ENCODE results near the gene LRP1B. TPM values are rescaled to one million over a fixed set of nuclear protein-coding genes. Genes with fewer than 3 reads are reported as not detected.

The LRP1B gene
- polyA plus RNA-seq, 1 donor from 2014 or later = 12.7 TPM

GRCh38 chr2:140593132-140593531 lies 1537.7 kb downstream of the LRP1B start:
- Histone ChIP-seq H3K4me2 (ENCODE audit: low read length) (no peak overlapping the region), H3K36me3 (ENCODE audit: insufficient read depth, low read length) (no peaks in the 10 kb centered on the region), H3K79me2 (replicated peaks; ENCODE audit: insufficient read depth, low read length) (no peaks in the 10 kb centered on the region), H4K20me1 (ENCODE audit: insufficient read depth) (no peaks in the 10 kb centered on the region), H3F3A (ENCODE audit: insufficient read depth, low read length, poor library complexity, severe bottlenecking) (no peaks in the 10 kb centered on the region), H3K27ac (ENCODE audit: low read length) (no peak overlapping the region), H3K9ac (ENCODE audit: low read length) (no peak overlapping the region), H3K9me3 (ENCODE audit: low read length) (no peaks in the 10 kb centered on the region), H2AFZ (ENCODE audit: low read depth, low read length) (no peak overlapping the region), H3K4me3 (ENCODE audit: low read length) (no peak overlapping the region), H3K27me3 (ENCODE audit: insufficient read depth, low read depth, low read length) (no peaks in the 10 kb centered on the region), H3K9me2 (ENCODE audit: insufficient read depth, low read length) (no peaks in the 10 kb centered on the region)
- no peak for TF ChIP-seq CTCF (IDR thresholded peaks at IDR 0.05; ENCODE audit: poor library complexity, severe bottlenecking)
- peak; percentile 37 for TF ChIP-seq POLR2AphosphoS5 (IDR thresholded peaks at IDR 0.05)
- no peak for TF ChIP-seq EZH2 (IDR thresholded peaks at IDR 0.05; ENCODE audit: borderline replicate concordance, insufficient read depth, low read length, poor library complexity, severe bottlenecking)
- TF ChIP-seq SMC3 (conservative IDR thresholded peaks at IDR 0.05; ENCODE audit: poor library complexity) = no peak

- H3K79me2 ChIP-seq (replicated peaks; ENCODE audit: insufficient read depth, low read length) = no peaks in the 10 kb centered on the region
- no peak overlapping the region for H3K9ac ChIP-seq (ENCODE audit: low read length)
- H3K9me2 ChIP-seq (ENCODE audit: insufficient read depth, low read length) = no peaks in the 10 kb centered on the region
- H3K4me2 ChIP-seq (ENCODE audit: low read length) = no peak overlapping the region
- H4K20me1 ChIP-seq (ENCODE audit: insufficient read depth) = no peaks in the 10 kb centered on the region
- H2AFZ ChIP-seq (ENCODE audit: low read depth, low read length) = no peak overlapping the region
- no peaks in the 10 kb centered on the region for H3K36me3 ChIP-seq (ENCODE audit: insufficient read depth, low read length)
- H3K27me3 ChIP-seq (ENCODE audit: insufficient read depth, low read depth, low read length) = no peaks in the 10 kb centered on the region
- no peak overlapping the region for H3K4me3 ChIP-seq (ENCODE audit: low read length)
- H3K9me3 ChIP-seq (ENCODE audit: low read length) = no peaks in the 10 kb centered on the region
- H3K27ac ChIP-seq (ENCODE audit: low read length) = no peak overlapping the region
- H3F3A ChIP-seq (ENCODE audit: insufficient read depth, low read length, poor library complexity, severe bottlenecking) = no peaks in the 10 kb centered on the region
- TF ChIP-seq TAF1 (IDR thresholded peaks at IDR 0.05; ENCODE audit: low read depth) (no peak), CTCF (IDR thresholded peaks at IDR 0.05; ENCODE audit: poor library complexity, severe bottlenecking) (no peak), SMC3 (conservative IDR thresholded peaks at IDR 0.05; ENCODE audit: poor library complexity) (no peak), MXI1 (conservative IDR thresholded peaks at IDR 0.05; ENCODE audit: poor library complexity, severe bottlenecking) (no peak)
These were observed 1541.1 kb downstream of the LRP1B start for GRCh38 chr2:140589696-140590095.

DNA sequence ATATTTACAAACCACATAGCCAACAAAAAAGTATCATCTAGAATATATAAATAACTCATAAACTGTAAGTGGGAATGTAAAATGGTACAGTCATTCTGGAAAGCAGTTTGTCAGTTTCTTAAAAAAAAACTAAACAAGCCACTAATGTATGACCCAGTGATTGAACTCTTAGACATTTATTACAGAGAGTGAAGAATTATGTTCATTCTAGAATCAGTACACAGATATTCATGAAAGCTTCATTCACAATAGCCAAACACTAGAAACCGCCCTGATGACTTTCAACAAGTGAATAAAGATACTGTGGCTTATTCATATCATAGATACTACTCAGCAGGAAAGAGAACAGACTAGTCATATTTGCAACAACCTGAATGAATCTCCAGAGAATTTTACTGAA lies 1541.5 kb downstream of the LRP1B start:
- Histone ChIP-seq H3K27me3 (ENCODE audit: insufficient read depth, low read depth, low read length) (no peaks in the 10 kb centered on the region), H3K36me3 (ENCODE audit: insufficient read depth, low read length) (no peaks in the 10 kb centered on the region), H3K4me2 (ENCODE audit: low read length) (no peak overlapping the region), H3K27ac (ENCODE audit: low read length) (no peak overlapping the region), H3K4me3 (ENCODE audit: low read length) (no peak overlapping the region), H4K20me1 (ENCODE audit: insufficient read depth) (no peaks in the 10 kb centered on the region), H3K9me3 (ENCODE audit: low read length) (no peaks in the 10 kb centered on the region), H3K9ac (ENCODE audit: low read length) (no peak overlapping the region), H3K79me2 (replicated peaks; ENCODE audit: insufficient read depth, low read length) (no peaks in the 10 kb centered on the region), H3F3A (ENCODE audit: insufficient read depth, low read length, poor library complexity, severe bottlenecking) (no peaks in the 10 kb centered on the region), H3K9me2 (ENCODE audit: insufficient read depth, low read length) (no peaks in the 10 kb centered on the region), H2AFZ (ENCODE audit: low read depth, low read length) (no peak overlapping the region)
- TF ChIP-seq TAF1 (IDR thresholded peaks at IDR 0.05; ENCODE audit: low read depth) = no peak
- TF ChIP-seq EP300 (conservative IDR thresholded peaks at IDR 0.05; ENCODE audit: poor library complexity, severe bottlenecking) = no peak
- no peak for TF ChIP-seq SMC3 (conservative IDR thresholded peaks at IDR 0.05; ENCODE audit: poor library complexity)
- no peak for TF ChIP-seq REST (IDR thresholded peaks at IDR 0.05; ENCODE audit: borderline replicate concordance)
- no peak for TF ChIP-seq EZH2 (IDR thresholded peaks at IDR 0.05; ENCODE audit: borderline replicate concordance, insufficient read depth, low read length, poor library complexity, severe bottlenecking)
- no peak for TF ChIP-seq CTCF (IDR thresholded peaks at IDR 0.05; ENCODE audit: poor library complexity, severe bottlenecking)
- no peak for TF ChIP-seq RAD21 (conservative IDR thresholded peaks at IDR 0.05)
- no peak for TF ChIP-seq MXI1 (conservative IDR thresholded peaks at IDR 0.05; ENCODE audit: poor library complexity, severe bottlenecking)
- TF ChIP-seq POLR2AphosphoS5 (IDR thresholded peaks at IDR 0.05) = no peak

Measured in neural cell (in vitro differentiated cells).